NOMO-1 (cell line): Measurements from ENCODE around the gene ZNF790.

ENCODE experiments used
- DNase-seq, 2 experiments: peaks; one replicate each; lab custom pipeline; 2025; ENCODE audit not compliant: unreplicated experiment in 2 of 2; lab: John Stamatoyannopoulos, UW

Gene ZNF790

GRCh38 chr19:36772311-36773222 lies 65.6 kb downstream of the ZNF790 start, which contains the start of gene ZNF850:
Gene ZNF850 (minus strand): TSS chr19:36772807. CDS start chr19:36762606, 10,201 bp downstream.
- peak; percentile 89 for DNase-seq

- peak; percentile 26 to 69 for DNase-seq
Observed at GRCh38 chr19:36771261-36772231, 66.6 kb downstream of the ZNF790 start.
